HUES64 (cell line): Measurements from ENCODE around the gene SRSF10.

Experiments used
- H3K27ac ChIP-seq: 2 replicates; pipeline ENCODE4 v1.7.0; 2013; ENCODE audit warnings: low read depth, low read length, inconsistent platforms
- H3K27me3 ChIP-seq: 2 replicates; pipeline ENCODE4 v1.6.1; 2013; ENCODE audit warnings: mild to moderate bottlenecking, low read length; ENCODE audit not compliant: insufficient read depth
- H3K36me3 ChIP-seq: 2 replicates; pipeline ENCODE4 v1.6.1; 2013; ENCODE audit warnings: mild to moderate bottlenecking, low read length; ENCODE audit not compliant: insufficient read depth
- H3K4me1 ChIP-seq: 2 replicates; pipeline ENCODE4 v1.6.1; 2013; ENCODE audit warnings: mild to moderate bottlenecking, low read length, moderate library complexity; ENCODE audit not compliant: insufficient read depth
- H3K4me3 ChIP-seq: 2 replicates; pipeline ENCODE4 v1.5.1; 2013; ENCODE audit warnings: mild to moderate bottlenecking, low read length, moderate library complexity
- H3K9ac ChIP-seq: 2 replicates; pipeline ENCODE4 v1.6.1; 2013; ENCODE audit warnings: mild to moderate bottlenecking, low read depth, low read length
- H3K9me3 ChIP-seq: 2 replicates; pipeline ENCODE4 v1.6.1; 2013; ENCODE audit warnings: low read depth, low read length; ENCODE audit not compliant: insufficient read depth
- WGBS: fragments of 150-250, 120-280 bp; methylation state at CpG from one replicate; pipeline ENCODE4 v1.1.7; 2013; ENCODE audit warnings: missing lambda C conversion rate; 5-methylcytosine and 5-hydroxymethylcytosine counted together

Gene SRSF10

DNA sequence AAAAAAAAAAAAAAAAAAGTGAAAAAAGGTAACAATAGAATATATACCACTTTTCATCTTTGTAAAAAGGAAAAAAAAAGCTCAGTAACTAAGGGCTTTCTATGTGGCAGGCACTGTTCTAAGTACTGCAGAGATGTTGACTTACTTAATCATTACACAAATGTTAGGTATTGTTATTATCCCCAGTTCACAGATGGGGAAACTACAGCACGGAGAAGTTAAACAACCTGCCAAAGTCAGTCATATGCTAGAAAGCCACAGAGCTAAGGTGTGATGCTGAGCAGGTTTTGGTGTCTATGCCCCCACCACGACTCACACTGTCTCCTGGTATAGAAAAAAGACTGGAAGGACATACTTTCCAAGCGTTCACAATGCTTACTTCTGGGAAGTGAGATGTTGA, 27.1 kb downstream of the SRSF10 start:
- WGBS: 94% methylated on average over 2 of the region's 3 CpGs
- H3K27me3 ChIP-seq: no peaks in the 10 kb centered on the region
- no peaks in the 10 kb centered on the region for H3K9me3 ChIP-seq
- H3K4me1 ChIP-seq: 0 out of 2 replicates have a peak, but pooled peaks cover 5% of the 10 kb centered on the region
- H3K4me3 ChIP-seq: no peak overlapping the region
- no peak overlapping the region for H3K27ac ChIP-seq
- H3K36me3 ChIP-seq: no peaks in the 10 kb centered on the region
- no peak overlapping the region for H3K9ac ChIP-seq

DNA sequence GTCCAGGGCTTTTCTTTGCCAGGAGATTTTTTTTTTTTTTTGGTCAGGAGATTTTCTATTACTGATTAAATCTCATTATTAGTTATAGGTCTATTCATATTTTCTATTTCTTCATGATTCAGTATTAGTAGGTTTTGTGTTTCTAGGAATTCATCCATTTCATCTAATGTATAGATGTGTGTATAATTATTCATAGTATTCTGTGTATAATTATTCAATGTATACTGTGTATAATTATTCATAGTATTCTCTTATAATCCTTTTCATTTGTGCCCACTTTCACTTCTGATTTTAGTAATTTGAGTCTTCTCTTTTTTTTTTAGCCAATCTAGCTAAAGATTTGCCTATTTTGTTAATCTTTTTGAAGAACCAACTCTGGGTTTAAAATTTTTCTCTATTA, 32.8 kb downstream of the SRSF10 start:
- no peak overlapping the region for H3K4me3 ChIP-seq
- no peaks in the 10 kb centered on the region for H3K27me3 ChIP-seq
- H3K27ac ChIP-seq: no peak overlapping the region
- H3K4me1 ChIP-seq: no peaks in the 10 kb centered on the region
- H3K9me3 ChIP-seq: peaks cover 8% of the 10 kb centered on the region; the same call in 1 of the 2 replicates
- H3K36me3 ChIP-seq: no peaks in the 10 kb centered on the region
- no peak overlapping the region for H3K9ac ChIP-seq

DNA sequence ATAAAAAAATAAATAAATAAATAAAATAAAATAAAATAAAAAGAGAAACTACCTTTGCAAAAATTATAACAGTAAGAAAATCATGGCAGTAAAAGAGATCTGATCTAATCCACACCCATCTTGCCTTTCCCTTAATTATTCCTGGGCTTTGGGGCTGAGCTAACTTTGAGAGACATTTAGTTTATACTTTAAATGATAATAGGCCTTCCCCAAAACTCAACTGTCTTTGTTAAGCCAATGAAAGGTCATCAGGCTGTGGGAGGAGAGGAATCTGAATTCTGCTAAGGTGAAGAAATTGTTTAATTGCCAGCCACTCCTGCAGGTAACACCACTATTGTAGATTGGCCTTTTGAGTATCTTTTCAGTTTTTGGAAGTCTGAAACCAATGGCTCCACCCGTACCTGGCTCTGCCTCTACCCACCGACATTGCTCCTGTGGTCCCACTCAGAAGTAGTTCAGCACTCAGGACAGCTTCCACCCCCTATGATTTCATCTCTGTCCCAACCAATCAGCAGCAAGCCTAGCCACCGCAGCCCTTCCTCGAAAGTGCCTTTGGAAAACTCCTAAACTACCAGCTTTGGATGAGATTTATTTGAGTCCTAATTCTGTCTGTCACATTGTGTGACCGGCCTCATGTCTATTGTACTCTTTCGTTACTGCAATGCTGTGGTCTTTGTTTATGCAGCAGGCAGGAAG, 43.5 kb downstream of the SRSF10 start:
- no peaks in the 10 kb centered on the region for H3K9me3 ChIP-seq
- peaks cover 4% of the 10 kb centered on the region; the same call in 1 of the 2 replicates for H3K4me1 ChIP-seq

GRCh38 chr1:23931491-23931880, 48.6 kb downstream of the SRSF10 start:
- WGBS: 95% methylated on average over 1 of the region's 1 CpG
- Histone ChIP-seq H3K9ac (no peak overlapping the region), H3K4me3 (no peak overlapping the region), H3K27me3 (no peaks in the 10 kb centered on the region), H3K27ac (no peak overlapping the region), H3K4me1 (no peaks in the 10 kb centered on the region), H3K9me3 (no peaks in the 10 kb centered on the region), H3K36me3 (no peaks in the 10 kb centered on the region)

More for the DNA sequence above, 43.5 kb downstream of the SRSF10 start:
- 20% methylated on average over 6 of the region's 6 CpGs for WGBS
- Histone ChIP-seq H3K9ac (no peak overlapping the region), H3K27ac (peak overlapping the region; percentile 58; the same call in 1 of the 2 replicates), H3K27me3 (no peaks in the 10 kb centered on the region), H3K4me3 (peak overlapping the region; percentile 21; the same call in 1 of the 2 replicates), H3K36me3 (no peaks in the 10 kb centered on the region)

- 84% methylated on average over 11 of the region's 11 CpGs for WGBS
- no peak overlapping the region for H3K4me3 ChIP-seq
- no peaks in the 10 kb centered on the region for H3K27me3 ChIP-seq
- H3K36me3 ChIP-seq: no peaks in the 10 kb centered on the region
- no peaks in the 10 kb centered on the region for H3K4me1 ChIP-seq
- no peak overlapping the region for H3K27ac ChIP-seq
- H3K9ac ChIP-seq: no peak overlapping the region
- no peaks in the 10 kb centered on the region for H3K9me3 ChIP-seq
Observed at GRCh38 chr1:23930861-23931490, 49.2 kb downstream of the SRSF10 start.

GRCh38 chr1:23930270-23930669, 49.9 kb downstream of the SRSF10 start:
- 96% methylated on average over 5 of the region's 5 CpGs for WGBS
- no peaks in the 10 kb centered on the region for H3K36me3 ChIP-seq
- no peak overlapping the region for H3K27ac ChIP-seq
- no peaks in the 10 kb centered on the region for H3K27me3 ChIP-seq
- no peak overlapping the region for H3K9ac ChIP-seq
- H3K9me3 ChIP-seq: no peaks in the 10 kb centered on the region
- H3K4me1 ChIP-seq: no peaks in the 10 kb centered on the region
- H3K4me3 ChIP-seq: no peak overlapping the region

GRCh38 chr1:23928789-23929188, 51.3 kb downstream of the SRSF10 start:
- no peaks in the 10 kb centered on the region for H3K4me1 ChIP-seq
- 86% methylated on average over 4 of the region's 4 CpGs for WGBS
- H3K27ac ChIP-seq: no peak overlapping the region

GRCh38 chr1:23927097-23927496, 53.0 kb downstream of the SRSF10 start:
- Histone ChIP-seq H3K27me3 (no peaks in the 10 kb centered on the region), H3K4me3 (no peak overlapping the region), H3K4me1 (no peaks in the 10 kb centered on the region), H3K27ac (no peak overlapping the region), H3K36me3 (no peaks in the 10 kb centered on the region), H3K9ac (no peak overlapping the region), H3K9me3 (no peaks in the 10 kb centered on the region)
- WGBS: 75% methylated on average over 1 of the region's 1 CpG

More at GRCh38 chr1:23928789-23929188, 51.3 kb downstream of the SRSF10 start:
- Histone ChIP-seq H3K9ac (no peak overlapping the region), H3K4me3 (no peak overlapping the region), H3K27me3 (no peaks in the 10 kb centered on the region), H3K9me3 (no peaks in the 10 kb centered on the region), H3K36me3 (no peaks in the 10 kb centered on the region)

DNA sequence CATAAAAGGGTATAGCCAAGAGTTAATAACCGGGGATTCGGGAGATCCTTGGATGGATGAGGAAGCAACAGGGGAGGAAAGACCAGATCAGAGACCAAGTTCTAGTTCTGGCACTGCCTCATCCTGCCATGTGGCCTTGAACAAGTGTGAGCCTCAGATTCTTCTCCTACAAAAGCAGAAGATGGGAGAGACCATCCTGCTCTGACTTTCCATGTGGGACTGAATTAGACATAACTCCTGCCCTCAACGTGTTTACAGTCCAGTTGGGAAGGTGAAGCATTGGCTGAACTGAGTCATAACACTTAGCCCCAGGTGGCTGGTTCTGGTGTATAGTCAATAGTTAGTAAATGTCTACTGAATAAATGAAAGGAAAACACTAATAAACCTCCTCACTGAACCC, 54.8 kb downstream of the SRSF10 start:
- no peaks in the 10 kb centered on the region for H3K36me3 ChIP-seq
- H3K4me1 ChIP-seq: no peaks in the 10 kb centered on the region
- no peak overlapping the region for H3K27ac ChIP-seq
- WGBS: 89% methylated on average over 3 of the region's 3 CpGs
- no peaks in the 10 kb centered on the region for H3K27me3 ChIP-seq
- H3K9ac ChIP-seq: no peak overlapping the region
- no peaks in the 10 kb centered on the region for H3K9me3 ChIP-seq
- no peak overlapping the region for H3K4me3 ChIP-seq

- Histone ChIP-seq H3K4me3 (no peak overlapping the region), H3K4me1 (no peaks in the 10 kb centered on the region), H3K9me3 (no peaks in the 10 kb centered on the region), H3K27me3 (no peaks in the 10 kb centered on the region), H3K9ac (no peak overlapping the region), H3K36me3 (no peaks in the 10 kb centered on the region), H3K27ac (no peak overlapping the region)
- WGBS: 93% methylated on average over 11 of the region's 11 CpGs
Observed at GRCh38 chr1:23924601-23925000, 55.5 kb downstream of the SRSF10 start.

DNA sequence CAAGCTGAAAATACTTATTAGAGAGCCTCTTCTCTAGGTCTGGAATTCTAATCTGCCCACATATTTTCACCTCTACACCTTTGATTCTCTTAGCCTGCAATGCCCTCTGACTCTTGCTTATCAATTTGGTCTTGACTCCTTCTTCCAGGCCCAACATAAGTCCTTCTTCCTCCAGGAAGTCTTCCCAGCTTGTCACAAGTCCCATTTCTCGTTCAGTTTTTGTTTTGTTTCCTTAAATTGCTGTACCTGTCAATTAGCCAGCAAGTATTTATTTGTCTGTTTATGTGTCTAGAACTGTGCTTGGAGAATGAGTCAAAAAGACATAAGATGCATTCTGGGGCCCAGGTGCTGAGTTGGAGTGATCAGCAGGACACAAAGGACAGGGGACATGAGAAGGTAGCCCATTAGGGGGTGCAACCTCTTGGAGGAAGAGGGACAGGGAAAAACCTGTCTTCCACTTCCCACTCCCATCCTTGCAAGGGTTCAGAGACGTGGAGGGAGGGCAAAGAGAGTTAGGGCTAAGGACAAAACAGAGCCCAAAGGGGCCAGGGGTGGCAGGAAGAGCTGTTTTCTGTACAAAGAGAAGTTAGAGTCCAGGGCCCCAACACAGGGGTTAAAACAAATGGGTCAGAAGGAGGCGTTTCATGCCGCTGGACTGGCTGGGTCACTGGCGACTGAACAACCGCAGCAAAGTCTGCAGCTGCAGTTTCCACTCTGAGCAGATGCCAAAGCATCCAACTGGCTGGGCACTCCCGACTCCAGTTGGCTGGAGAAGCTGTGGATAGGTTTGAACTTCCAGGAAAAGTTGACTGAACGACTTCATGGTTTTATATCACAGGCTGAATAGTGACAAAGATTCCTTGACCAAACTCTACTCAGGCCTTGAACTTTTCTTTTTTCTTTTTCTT, 56.3 kb downstream of the SRSF10 start:
- Histone ChIP-seq H3K36me3 (no peaks in the 10 kb centered on the region), H3K4me3 (no peak overlapping the region), H3K9me3 (no peaks in the 10 kb centered on the region), H3K9ac (no peak overlapping the region), H3K27ac (no peak overlapping the region), H3K27me3 (no peaks in the 10 kb centered on the region), H3K4me1 (no peaks in the 10 kb centered on the region)
- 90% methylated on average over 8 of the region's 8 CpGs for WGBS
